Small intestine (tissue), 7 donors: ENCODE results near the gene DDX53. TPM values are rescaled to one million over a fixed set of nuclear protein-coding genes. Genes with fewer than 3 reads are reported as not detected.

Source experiments
- DNase-seq, 2 donors: peaks; one replicate each; pipeline versions ENCODE4 v3.0.0 to v3.0.0-alpha.2; 2013
- FAIRE-seq: peaks from 2 replicates; lab custom pipeline; 2012; peaks lifted over from hg19 to GRCh38; lab: Jason Lieb, UNC
- H3K27ac ChIP-seq, 3 donors: one replicate each; pipeline ENCODE4 v1.5.1; 2013; ENCODE audit warnings: low read length in 2 of 3, mild to moderate bottlenecking in 2 of 3, control low read depth in 1 of 3, inconsistent platforms in 1 of 3, low read depth in 1 of 3, moderate library complexity in 1 of 3
- H3K27me3 ChIP-seq, 3 donors: one replicate each; pipeline ENCODE4 v1.6.1; 2013; ENCODE audit warnings: low read length in 3 of 3, inconsistent platforms in 1 of 3; ENCODE audit not compliant: control insufficient read depth in 3 of 3, insufficient read depth in 3 of 3
- H3K36me3 ChIP-seq, 3 donors: one replicate each; pipeline ENCODE4 v1.6.1; 2013; ENCODE audit warnings: low read length in 3 of 3, inconsistent platforms in 1 of 3, low read depth in 1 of 3, mild to moderate bottlenecking in 1 of 3, moderate library complexity in 1 of 3; ENCODE audit not compliant: control insufficient read depth in 3 of 3, insufficient read depth in 2 of 3
- H3K4me1 ChIP-seq, 3 donors: one replicate each; pipeline ENCODE4 v1.6.1; 2013; ENCODE audit warnings: low read length in 2 of 3, inconsistent platforms in 1 of 3, low read depth in 1 of 3, mild to moderate bottlenecking in 1 of 3, moderate library complexity in 1 of 3; ENCODE audit not compliant: control insufficient read depth in 3 of 3, insufficient read depth in 2 of 3
- H3K4me3 ChIP-seq, 3 donors: one replicate each; pipeline ENCODE4 v1.5.1; 2013; ENCODE audit warnings: low read length in 3 of 3, control low read depth in 1 of 3, inconsistent platforms in 1 of 3, low read depth in 1 of 3, mild to moderate bottlenecking in 1 of 3, moderate library complexity in 1 of 3
- H3K9me3 ChIP-seq, 2 donors: one replicate each; pipeline ENCODE4 v1.6.1; 2013; ENCODE audit warnings: low read depth in 1 of 2, low read length in 1 of 2; ENCODE audit not compliant: control insufficient read depth in 2 of 2, insufficient read depth in 1 of 2
- WGBS, 3 donors: extraction: QIAGEN DNeasy Blood & Tissue Kit; methylation state at CpG; one replicate each; pipeline ENCODE4 v1.1.7; 2013; 5-methylcytosine and 5-hydroxymethylcytosine counted together
- polyA plus RNA-seq, 4 donors: library from polyadenylated mRNA; stranded (reverse) in 3 of 4; unstranded in 1 of 4; fragments of 200-250 nt in 3 of 4; fragments of 120-200 nt in 1 of 4; gene quantifications; one replicate each; pipeline versions ENCODE4 v1.2.1 to v1.2.3, GENCODE V29; 2013
- donor health status: healthy with polysubstance abuse.
- donor health status: control.
- donor health status: control.
- donor health status: Bipolar disorder and iron deficiency.
- donor health status: healthy.

The DDX53 gene
- polyA plus RNA-seq, 4 donors = not detected

GRCh38 chrX:22970861-22971260 is 28.9 kb upstream of the DDX53 start:
- FAIRE-seq = no peak
- no peak for DNase-seq
- Histone ChIP-seq H3K36me3 (no peaks in the 10 kb centered on the region), H3K4me3 (no peak overlapping the region), H3K4me1 (no peaks in the 10 kb centered on the region), H3K9me3 (no peaks in the 10 kb centered on the region), H3K27ac (no peak overlapping the region), H3K27me3 (no peaks in the 10 kb centered on the region)
- WGBS, 3 donors = 58 to 96% (median 80%) methylated on average over 1 of the region's 1 CpG

- Histone ChIP-seq H3K9me3 (no peaks in the 10 kb centered on the region), H3K27ac (no peak overlapping the region), H3K36me3 (no peaks in the 10 kb centered on the region), H3K4me3 (no peak overlapping the region), H3K27me3 (no peaks in the 10 kb centered on the region), H3K4me1 (no peaks in the 10 kb centered on the region)
- no peak for FAIRE-seq
- WGBS, 3 donors = 71 to 92% (median 80%) methylated on average over 4 of the region's 4 CpGs
- DNase-seq = no peak
These were observed 25.1 kb upstream of the DDX53 start for GRCh38 chrX:22974616-22975015.

DNA sequence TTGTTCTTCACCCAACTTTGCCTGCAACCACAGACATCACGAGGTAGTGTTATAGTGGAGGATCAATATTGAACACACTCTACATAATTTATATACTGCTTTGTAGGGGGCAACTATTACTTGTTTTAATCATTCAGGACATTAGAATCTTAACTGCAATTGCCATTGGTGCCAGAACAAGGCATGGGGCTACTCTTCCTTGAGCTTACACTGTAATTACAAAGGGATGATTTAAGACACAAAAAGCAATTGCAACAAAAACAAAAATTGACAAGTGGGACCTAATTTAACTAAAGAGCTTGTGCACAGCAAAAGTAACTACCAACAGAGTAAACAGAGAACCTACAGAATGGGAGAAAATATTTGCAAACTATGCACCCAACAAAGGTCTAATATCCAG is 24.0 kb upstream of the DDX53 start:
- WGBS, 3 donors = 50 to 82% (median 58%) methylated on average over 1 of the region's 1 CpG
- Histone ChIP-seq H3K4me1 (no peaks in the 10 kb centered on the region), H3K27ac (no peak overlapping the region), H3K4me3 (no peak overlapping the region), H3K27me3 (no peaks in the 10 kb centered on the region), H3K36me3 (no peaks in the 10 kb centered on the region), H3K9me3 (no peaks in the 10 kb centered on the region)
- FAIRE-seq (no peak), DNase-seq (no peak)

DNA sequence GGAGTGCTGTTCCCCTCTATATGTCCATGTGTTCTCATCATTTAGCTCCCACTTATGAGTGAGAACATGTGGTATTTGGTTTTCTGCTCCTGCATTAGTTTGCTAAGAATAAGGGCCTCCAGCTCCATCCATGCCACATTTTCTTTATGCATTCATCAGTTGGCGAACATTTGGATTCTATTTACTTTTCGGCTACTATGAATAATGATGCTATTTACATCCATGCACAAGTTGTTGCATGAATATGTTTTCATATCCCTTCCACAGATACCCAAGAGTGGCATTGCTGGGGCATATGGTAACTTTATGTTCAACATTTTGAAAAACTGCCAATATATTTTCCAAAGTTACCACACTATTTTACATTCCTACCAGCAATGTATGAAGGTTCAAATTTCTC is 13.8 kb upstream of the DDX53 start:
- WGBS, 3 donors = 90 to 96% (median 93%) methylated on average over 2 of the region's 2 CpGs
- Histone ChIP-seq H3K9me3 (no peaks in the 10 kb centered on the region), H3K27ac (no peak overlapping the region), H3K4me1 (no peaks in the 10 kb centered on the region), H3K4me3 (no peak overlapping the region), H3K27me3 (no peaks in the 10 kb centered on the region), H3K36me3 (no peaks in the 10 kb centered on the region)
- FAIRE-seq (no peak), DNase-seq (no peak)

DNA sequence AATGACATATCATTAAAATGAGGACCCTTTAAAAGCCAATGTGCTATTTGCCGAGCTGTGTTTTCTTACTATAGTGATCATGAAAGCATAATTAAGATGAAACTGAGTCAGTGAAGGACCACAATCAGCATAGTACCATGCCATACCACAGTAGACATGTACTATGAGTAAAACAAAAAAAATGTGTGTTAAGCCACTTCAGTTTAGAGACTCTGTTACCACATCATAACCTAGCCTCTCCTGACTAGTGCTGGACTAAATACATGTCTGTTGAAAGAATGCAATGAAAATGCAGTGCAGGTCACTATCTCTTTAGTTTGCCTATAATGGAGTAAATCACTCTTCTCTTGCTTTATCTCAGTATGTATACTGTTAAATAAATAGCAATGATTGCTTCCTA is 12.3 kb upstream of the DDX53 start:
- no peak overlapping the region for H3K4me3 ChIP-seq
- no peaks in the 10 kb centered on the region for H3K4me1 ChIP-seq
- WGBS, 3 donors = 76 to 79% (median 78%) methylated on average over 1 of the region's 1 CpG
- FAIRE-seq = no peak
- no peak overlapping the region for H3K27ac ChIP-seq
- H3K27me3 ChIP-seq = no peaks in the 10 kb centered on the region
- no peaks in the 10 kb centered on the region for H3K36me3 ChIP-seq
- no peaks in the 10 kb centered on the region for H3K9me3 ChIP-seq
- DNase-seq = no peak

GRCh38 chrX:23003116-23003515 is 3.4 kb downstream of the DDX53 start:
- WGBS, 3 donors = 53 to 69% (median 55%) methylated on average over 2 of the region's 2 CpGs

DNA sequence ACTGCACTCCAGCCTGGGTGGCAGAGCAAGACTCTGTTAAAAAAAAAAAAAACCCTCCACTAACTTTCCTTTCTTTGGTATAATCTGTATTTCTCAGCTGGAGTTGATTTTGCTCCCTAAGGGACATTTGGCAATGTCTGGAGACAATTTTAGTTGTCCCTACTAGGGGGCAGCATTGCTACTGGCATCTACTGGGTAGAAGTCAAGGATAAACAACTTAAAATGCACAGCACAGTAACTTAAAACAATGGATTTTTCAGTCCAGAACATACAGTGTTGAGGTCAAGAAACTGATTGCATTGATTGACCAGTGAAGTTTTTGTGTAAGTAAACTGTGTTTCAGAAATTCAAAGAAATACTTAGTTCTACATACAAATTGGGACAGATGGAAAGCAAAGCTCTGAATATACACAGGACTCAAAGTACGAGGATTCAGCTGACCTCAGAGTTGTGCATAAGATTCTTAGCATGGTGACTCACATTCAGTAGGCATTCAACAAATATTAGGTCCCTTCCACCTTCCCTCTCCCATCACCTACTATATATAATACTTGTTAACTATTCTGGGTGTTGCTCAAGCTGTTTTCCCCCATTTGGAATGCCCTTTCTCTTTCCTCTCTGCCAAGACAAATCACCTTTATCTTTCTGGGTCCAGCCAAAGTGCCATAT is 8.8 kb downstream of the DDX53 start:
- WGBS, 3 donors = 25 to 43% (median 36%) methylated on average over 1 of the region's 1 CpG
- no peak overlapping the region for H3K27ac ChIP-seq
- H3K27me3 ChIP-seq = no peaks in the 10 kb centered on the region
- H3K36me3 ChIP-seq = no peaks in the 10 kb centered on the region
- H3K4me1 ChIP-seq = peaks cover 0 to 7% (median 0%) of the 10 kb centered on the region in 3 donors
- peak; percentile 6 to 11 for DNase-seq
- H3K4me3 ChIP-seq = no peak overlapping the region
- no peak for FAIRE-seq
- H3K9me3 ChIP-seq = no peaks in the 10 kb centered on the region

More at GRCh38 chrX:23003116-23003515, 3.4 kb downstream of the DDX53 start:
- Histone ChIP-seq H3K27ac (no peak overlapping the region), H3K4me1 (no peaks in the 10 kb centered on the region), H3K9me3 (no peaks in the 10 kb centered on the region), H3K36me3 (no peaks in the 10 kb centered on the region), H3K27me3 (no peaks in the 10 kb centered on the region), H3K4me3 (no peak overlapping the region)
- DNase-seq = no peak
- no peak for FAIRE-seq

DNA sequence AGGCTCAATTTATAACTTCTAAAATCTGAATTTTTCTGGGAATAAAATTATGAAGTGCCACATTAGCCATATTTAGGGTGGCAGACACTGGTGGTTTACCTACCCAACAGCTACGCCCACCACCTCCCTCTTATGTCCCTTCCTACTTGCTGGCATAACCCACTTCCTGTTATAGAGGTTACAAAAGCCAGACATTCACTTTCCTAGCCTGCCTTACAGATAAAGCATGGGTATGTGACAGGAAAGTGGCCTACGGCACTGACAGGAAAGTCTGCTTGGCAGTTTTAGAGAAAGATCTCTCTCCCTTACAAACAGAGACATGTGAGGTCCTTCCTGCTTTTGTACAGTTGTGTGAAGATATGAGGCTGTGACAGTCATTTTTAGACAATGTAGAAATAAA is 12.4 kb downstream of the DDX53 start:
- FAIRE-seq = no peak
- WGBS, 3 donors = 44 to 58% (median 51%) methylated on average over 2 of the region's 2 CpGs

GRCh38 chrX:23012636-23013035 is 12.9 kb downstream of the DDX53 start:
- FAIRE-seq = no peak
- peak in 1 of 2 donors; percentile 6 for DNase-seq
- 30 to 58% (median 49%) methylated on average over 1 of the region's 1 CpG for WGBS, 3 donors

More for the DNA sequence above, 12.4 kb downstream of the DDX53 start:
- Histone ChIP-seq H3K4me3 (no peak overlapping the region), H3K36me3 (no peaks in the 10 kb centered on the region), H3K27me3 (no peaks in the 10 kb centered on the region), H3K27ac (no peak overlapping the region), H3K4me1 (peaks cover 0 to 7% (median 0%) of the 10 kb centered on the region in 3 donors), H3K9me3 (no peaks in the 10 kb centered on the region)
- peak in 1 of 2 donors; percentile 1 for DNase-seq

More at GRCh38 chrX:23012636-23013035, 12.9 kb downstream of the DDX53 start:
- Histone ChIP-seq H3K27ac (no peak overlapping the region), H3K4me3 (no peak overlapping the region), H3K36me3 (no peaks in the 10 kb centered on the region), H3K4me1 (peaks cover 0 to 7% (median 0%) of the 10 kb centered on the region in 3 donors), H3K27me3 (no peaks in the 10 kb centered on the region), H3K9me3 (no peaks in the 10 kb centered on the region)
